Measurements from ENCODE around the gene MRPS11. TPM values are rescaled to one million over a fixed set of nuclear protein-coding genes. Genes with fewer than 3 reads are reported as not detected.

Gene MRPS11
- total and polyA plus RNA-seq, 2 of the 8 experiments (the other 6 are each of a cell fraction or from before 2014, with no cell fraction given) = 41.4 to 59.2 TPM

GRCh38 chr15:88477126-88477525, 9.6 kb downstream of the MRPS11 start:
- H3K27me3 ChIP-seq (replicated peaks in 1 of 4; ENCODE audit: control insufficient read depth in 3 of 4, extremely low read depth in 1 of 4, insufficient read depth in 3 of 4, low read length in 3 of 4) = no peaks in the 10 kb centered on the region
- H2AK5ac ChIP-seq (ENCODE audit: low read depth, low read length) = no peak overlapping the region
- no peaks in the 10 kb centered on the region for H3K23me2 ChIP-seq (ENCODE audit: low read depth, low read length)
- no peak overlapping the region for H3K9ac ChIP-seq (replicated peaks in 1 of 4; ENCODE audit: extremely low read depth in 1 of 4, low read depth in 3 of 4, low read length in 3 of 4)
- H4K91ac ChIP-seq (replicated peaks; ENCODE audit: insufficient read length, low read length) = no peak overlapping the region
- H4K8ac ChIP-seq (ENCODE audit: extremely low read depth, insufficient read depth, low read length) = no peak overlapping the region
- no peak overlapping the region for H2BK15ac ChIP-seq (ENCODE audit: low read length)
- no peak overlapping the region for H3K27ac ChIP-seq (ENCODE audit: low read depth, low read length)
- ChIA-PET CTCF (ENCODE audit: partially characterized antibody) (interaction anchor here (0.5 to 5.2 kb wide), 21 partner anchors 9 to 358 kb away, joined by 3 to 32 read pairs (median 4); partner anchors contain the start of gene ISG20), POLR2A (ENCODE audit: partially characterized antibody) (interaction anchor here (4.4 kb wide), 1 partner anchor 10 kb away, joined by 25 read pairs; the partner anchor contains the start of genes MRPL46 and MRPS11)
- H3K4me1 ChIP-seq (replicated peaks in 1 of 4; ENCODE audit: control insufficient read depth in 3 of 4, insufficient read depth in 4 of 4, low read length in 3 of 4) = no peaks in the 10 kb centered on the region
- H3K23ac ChIP-seq (ENCODE audit: insufficient read length) = no peak overlapping the region
- FAIRE-seq = no peak
- no peak overlapping the region for H2AFZ ChIP-seq (ENCODE audit: low read length)
- no peak overlapping the region for H3K14ac ChIP-seq (ENCODE audit: insufficient read length)
- WGBS, 2 experiments (ENCODE audit: extremely low coverage in 1 of 2, insufficient coverage in 1 of 2, insufficient read length in 1 of 2, insufficient replicate concordance in 2 of 2, low coverage in 1 of 2, low lambda C conversion rate in 2 of 2, missing lambda C conversion rate in 1 of 2) = 92% methylated on average over 7 of the region's 7 CpGs; no CpG with 5 or more reads in 1 of the 2 experiments
- no peak overlapping the region for H3K18ac ChIP-seq (ENCODE audit: extremely low read depth, low read length)
- no peak overlapping the region for H2BK120ac ChIP-seq (replicated peaks; ENCODE audit: low read depth, low read length)
- peaks cover 2 to 6% of the 10 kb centered on the region in 2 experiments for H4K20me1 ChIP-seq (replicated peaks in 1 of 2; ENCODE audit: control insufficient read depth in 1 of 2, insufficient read depth in 2 of 2, low read length in 2 of 2)
- H2BK5ac ChIP-seq (ENCODE audit: low read depth, low read length) = no peak overlapping the region
- no peaks in the 10 kb centered on the region; the same call in 1 of the 2 replicates for H3K79me1 ChIP-seq (ENCODE audit: low read depth, low read length)
- peaks cover 2 to 21% (median 16%) of the 10 kb centered on the region in 4 experiments; a peak in 6 of 8 replicates for H3K36me3 ChIP-seq (ENCODE audit: control insufficient read depth in 2 of 4, insufficient read depth in 4 of 4, low read length in 3 of 4)
- no peak overlapping the region for H2BK12ac ChIP-seq (ENCODE audit: low read depth, low read length)
- H3K4me3 ChIP-seq (ENCODE audit: extremely low read depth in 1 of 4, insufficient read depth in 2 of 4, low read depth in 3 of 4, low read length in 4 of 4) = no peak overlapping the region
- DNase-seq (ENCODE audit: low read depth in 1 of 2, low spot score in 2 of 2) = no peak
- no peak overlapping the region for H2BK20ac ChIP-seq (ENCODE audit: low read length)
- no peak overlapping the region for H3K4me2 ChIP-seq (ENCODE audit: insufficient read depth in 1 of 2, low read depth in 2 of 2, low read length in 2 of 2)
- no peaks in the 10 kb centered on the region for H3K79me2 ChIP-seq (ENCODE audit: control insufficient read depth in 1 of 2, insufficient read depth in 2 of 2, low read length in 2 of 2)
- H4K5ac ChIP-seq (ENCODE audit: insufficient read length, low read depth, low read length) = no peak overlapping the region
- H3K56ac ChIP-seq (replicated peaks; ENCODE audit: insufficient read length, low read depth, low read length) = no peak overlapping the region
- H3K4ac ChIP-seq (replicated peaks; ENCODE audit: insufficient read length, low read depth, low read length) = no peak overlapping the region
- no peaks in the 10 kb centered on the region for H3K9me3 ChIP-seq (ENCODE audit: insufficient read depth in 2 of 2, low read depth in 1 of 2, low read length in 1 of 2)
- no peak for TF ChIP-seq USF2 (IDR thresholded peaks at IDR 0.05; ENCODE audit: low read length)
- TF ChIP-seq EZH2 (IDR thresholded peaks at IDR 0.05; ENCODE audit: low read depth, low read length, severe bottlenecking) = no peak
- TF ChIP-seq SAP30 (IDR thresholded peaks at IDR 0.05; ENCODE audit: insufficient read depth, insufficient replicate concordance, low read length) = no peak
- TF ChIP-seq RFX5 (IDR thresholded peaks at IDR 0.05; ENCODE audit: borderline replicate concordance, low read depth, low read length) = no peak
- no peak for TF ChIP-seq SP2 (IDR thresholded peaks at IDR 0.05; ENCODE audit: low read length)
- no peak for TF ChIP-seq ATF2 (IDR thresholded peaks at IDR 0.05; ENCODE audit: low read length)
- no peak for TF ChIP-seq MAFK (IDR thresholded peaks at IDR 0.05; ENCODE audit: low read depth, low read length)
- TF ChIP-seq BRCA1 (IDR thresholded peaks at IDR 0.05; ENCODE audit: low read depth, low read length) = no peak
- TF ChIP-seq GTF2F1 (IDR thresholded peaks at IDR 0.05; ENCODE audit: borderline replicate concordance, low read depth, low read length) = no peak
- no peak for TF ChIP-seq EP300 (IDR thresholded peaks at IDR 0.05; ENCODE audit: borderline replicate concordance in 1 of 2, low read depth in 2 of 2, low read length in 2 of 2)
- no peak for TF ChIP-seq POLR2A (IDR thresholded peaks at IDR 0.05; ENCODE audit: control extremely low read depth in 1 of 2, low read depth in 2 of 2, low read length in 2 of 2)

Data from H1 (cell line).